Muscle layer of duodenum (tissue), 2 donors: Measurements from ENCODE around the gene GJB3.
"Not testable (repeated sequence)": the region's sequence is repeated elsewhere in the genome, so short reads cannot be mapped to it uniquely, and the experiment has no call there.

Experiments
- H3K27ac ChIP-seq: one replicate; pipeline ENCODE4 v1.7.0; 2013; ENCODE audit warnings: mild to moderate bottlenecking, low read length
- H3K27me3 ChIP-seq: one replicate; pipeline ENCODE4 v1.7.0; 2013; ENCODE audit warnings: low read depth, mild to moderate bottlenecking, control low read depth, low read length
- H3K36me3 ChIP-seq, 2 donors: one replicate each; pipeline ENCODE4 v1.7.0; 2013; ENCODE audit warnings: low read length in 2 of 2, control low read depth in 1 of 2, mild to moderate bottlenecking in 1 of 2; ENCODE audit not compliant: insufficient read depth in 2 of 2, control insufficient read depth in 1 of 2
- H3K4me1 ChIP-seq, 2 donors: one replicate each; pipeline ENCODE4 v1.7.0; 2013; ENCODE audit warnings: low read length in 2 of 2, mild to moderate bottlenecking in 2 of 2, control low read depth in 1 of 2, moderate library complexity in 1 of 2; ENCODE audit not compliant: insufficient read depth in 2 of 2, control insufficient read depth in 1 of 2
- H3K4me3 ChIP-seq, 2 donors: one replicate each; pipeline ENCODE4 v1.7.0; 2013; ENCODE audit warnings: low read length in 2 of 2, low read depth in 1 of 2, mild to moderate bottlenecking in 1 of 2
- H3K9me3 ChIP-seq, 2 donors: one replicate each; pipeline ENCODE4 v1.7.0; 2013; ENCODE audit warnings: low read length in 2 of 2, control low read depth in 1 of 2, mild to moderate bottlenecking in 1 of 2; ENCODE audit not compliant: control insufficient read depth in 1 of 2
- donor health status: healthy.

GJB3 gene

DNA sequence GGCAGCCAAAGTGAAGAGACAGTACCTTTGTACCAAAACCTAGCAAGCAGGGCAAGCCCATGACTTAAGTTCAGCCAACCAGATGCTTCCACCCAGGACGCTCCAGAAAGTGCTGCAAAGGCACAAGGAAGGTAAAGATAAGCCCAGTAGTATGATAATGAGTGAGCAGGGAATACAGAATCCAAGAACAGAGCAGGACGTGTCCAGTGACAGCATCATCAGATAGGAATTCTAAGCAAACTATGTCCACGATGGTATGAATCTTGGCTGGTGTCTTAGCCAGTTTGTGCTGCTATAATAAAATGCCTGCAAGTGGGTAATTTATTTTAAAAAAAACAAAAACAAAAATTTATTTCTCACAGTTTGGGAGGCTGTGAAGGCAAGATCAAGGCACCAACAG is 25.4 kb downstream of the GJB3 start:
- H3K27me3 ChIP-seq = no peaks in the 10 kb centered on the region
- no peak overlapping the region for H3K27ac ChIP-seq
- no peak overlapping the region for H3K4me3 ChIP-seq
- H3K4me1 ChIP-seq = no peaks in the 10 kb centered on the region
- peaks cover 0 to 5% of the 10 kb centered on the region in 2 donors for H3K36me3 ChIP-seq
- no peaks in the 10 kb centered on the region for H3K9me3 ChIP-seq

- Histone ChIP-seq H3K4me3 (no peak overlapping the region), H3K36me3 (peaks cover 0 to 5% of the 10 kb centered on the region in 2 donors)
These were observed 27.2 kb downstream of the GJB3 start for GRCh38 chr1:34808051-34808810.

GRCh38 chr1:34810781-34811180 is 29.8 kb downstream of the GJB3 start:
- not testable (repeated sequence) for H3K4me3 ChIP-seq, H3K27me3 ChIP-seq, H3K36me3 ChIP-seq, H3K4me1 ChIP-seq, H3K27ac ChIP-seq, H3K9me3 ChIP-seq

More at GRCh38 chr1:34808051-34808810, 27.2 kb downstream of the GJB3 start:
- H3K9me3 ChIP-seq = no peaks in the 10 kb centered on the region
- no peaks in the 10 kb centered on the region for H3K27me3 ChIP-seq
- no peaks in the 10 kb centered on the region for H3K4me1 ChIP-seq
- H3K27ac ChIP-seq = no peak overlapping the region

- H3K27ac ChIP-seq = no peak overlapping the region
- H3K9me3 ChIP-seq = no peaks in the 10 kb centered on the region
- H3K4me3 ChIP-seq = no peak overlapping the region
- H3K27me3 ChIP-seq = no peaks in the 10 kb centered on the region
- no peaks in the 10 kb centered on the region for H3K4me1 ChIP-seq
- peaks cover 0 to 3% of the 10 kb centered on the region in 2 donors for H3K36me3 ChIP-seq
These were observed 35.3 kb downstream of the GJB3 start for GRCh38 chr1:34816332-34816731.

DNA sequence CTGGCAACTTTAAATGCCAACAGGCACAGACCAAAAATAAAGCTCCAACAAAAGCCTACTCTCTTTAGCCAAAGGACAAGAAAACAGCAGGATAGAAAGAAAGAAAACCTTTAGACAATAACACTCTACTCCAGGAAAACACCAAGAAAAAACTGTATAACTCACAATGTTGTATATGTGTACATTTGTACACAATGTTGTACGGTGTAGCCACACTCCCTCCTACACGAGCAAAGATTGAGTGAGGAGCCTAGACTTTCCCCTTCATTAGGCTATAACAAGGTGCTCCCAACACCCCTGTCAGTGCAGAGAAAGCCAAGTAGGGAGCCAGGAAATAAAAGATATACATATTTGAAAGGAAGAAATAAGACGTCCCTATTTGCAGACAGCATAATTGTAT is 35.8 kb downstream of the GJB3 start:
- Histone ChIP-seq H3K36me3 (peaks cover 0 to 3% of the 10 kb centered on the region in 2 donors), H3K4me1 (no peaks in the 10 kb centered on the region), H3K9me3 (no peaks in the 10 kb centered on the region), H3K27ac (no peak overlapping the region), H3K4me3 (no peak overlapping the region), H3K27me3 (no peaks in the 10 kb centered on the region)

DNA sequence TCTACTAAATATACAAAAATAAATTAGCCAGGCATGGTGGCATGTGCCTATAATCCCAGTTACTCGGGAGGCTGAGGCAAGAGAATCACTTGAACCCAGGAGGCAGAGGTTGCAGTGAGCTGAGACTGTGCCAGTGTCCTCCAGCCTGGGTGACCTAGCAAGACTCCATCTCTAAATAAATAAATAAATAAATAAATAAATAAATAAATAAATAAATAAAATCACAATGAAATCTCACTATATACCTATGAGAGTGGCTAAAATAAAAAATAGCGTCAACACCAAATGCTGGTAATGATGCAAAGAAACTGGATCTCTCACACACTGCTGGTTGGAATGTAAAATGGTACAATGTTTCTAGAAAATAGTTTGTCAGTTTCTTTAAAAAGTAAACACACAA is 37.8 kb downstream of the GJB3 start:
- not testable (repeated sequence) for H3K27me3 ChIP-seq, H3K4me1 ChIP-seq, H3K9me3 ChIP-seq, H3K36me3 ChIP-seq, H3K27ac ChIP-seq, H3K4me3 ChIP-seq

- Histone ChIP-seq H3K36me3 (peaks cover 0 to 3% of the 10 kb centered on the region in 2 donors), H3K4me1 (no peaks in the 10 kb centered on the region), H3K27me3 (no peaks in the 10 kb centered on the region), H3K27ac (no peak overlapping the region), H3K4me3 (no peak overlapping the region), H3K9me3 (peaks cover 0 to 6% of the 10 kb centered on the region in 2 donors)
These were observed 41.2 kb downstream of the GJB3 start for GRCh38 chr1:34822202-34822601.

GRCh38 chr1:34824817-34825454 is 43.9 kb downstream of the GJB3 start:
- Histone ChIP-seq H3K4me3 (no peak overlapping the region), H3K27me3 (no peaks in the 10 kb centered on the region), H3K27ac (no peak overlapping the region), H3K9me3 (peaks cover 0 to 6% of the 10 kb centered on the region in 2 donors), H3K36me3 (peaks cover 0 to 3% of the 10 kb centered on the region in 2 donors), H3K4me1 (no peaks in the 10 kb centered on the region)

DNA sequence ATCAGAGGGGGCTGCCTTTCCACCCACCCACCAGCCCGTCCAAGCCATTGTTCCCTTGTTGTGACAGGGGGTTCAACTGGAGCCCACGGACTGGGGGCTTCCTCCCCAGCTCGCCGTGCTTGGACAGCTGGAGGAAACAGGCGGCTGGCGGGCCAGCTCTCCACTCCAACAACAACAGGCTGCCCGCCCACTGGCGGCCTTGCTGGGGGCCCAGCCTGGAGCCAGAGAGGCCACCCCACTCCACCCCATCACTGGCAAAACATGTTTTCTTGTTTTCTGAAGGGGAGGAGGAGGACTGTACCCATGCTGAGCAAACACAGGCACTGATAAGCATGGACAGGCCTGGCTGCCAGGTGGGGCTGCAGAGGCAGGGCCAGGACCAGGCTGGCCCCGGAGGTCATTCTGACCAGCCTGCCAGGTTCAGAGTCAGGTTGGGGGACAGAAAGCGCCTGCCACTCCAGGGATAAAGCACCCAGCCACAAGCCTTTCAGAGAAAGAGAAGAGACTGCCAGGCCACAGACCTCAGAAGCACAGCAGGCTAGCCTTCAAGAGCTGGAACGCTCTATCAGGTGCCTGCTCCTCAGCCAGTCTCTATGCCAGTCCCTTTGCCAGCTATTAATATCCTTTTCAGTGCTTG is 44.6 kb downstream of the GJB3 start:
- H3K27ac ChIP-seq = no peak overlapping the region
- no peaks in the 10 kb centered on the region for H3K27me3 ChIP-seq
- peaks cover 0 to 3% of the 10 kb centered on the region in 2 donors for H3K36me3 ChIP-seq
- H3K9me3 ChIP-seq = peaks cover 0 to 6% of the 10 kb centered on the region in 2 donors
- no peaks in the 10 kb centered on the region for H3K4me1 ChIP-seq
- H3K4me3 ChIP-seq = no peak overlapping the region

GRCh38 chr1:34827341-34827941 is 46.4 kb downstream of the GJB3 start:
- Histone ChIP-seq H3K4me3 (no peak overlapping the region), H3K36me3 (peaks cover 0 to 9% of the 10 kb centered on the region in 2 donors), H3K4me1 (no peaks in the 10 kb centered on the region), H3K27ac (no peak overlapping the region), H3K9me3 (peaks cover 0 to 6% of the 10 kb centered on the region in 2 donors), H3K27me3 (no peaks in the 10 kb centered on the region)

GRCh38 chr1:34828611-34829010 is 47.6 kb downstream of the GJB3 start:
- Histone ChIP-seq H3K4me1 (no peaks in the 10 kb centered on the region), H3K27ac (no peak overlapping the region), H3K27me3 (no peaks in the 10 kb centered on the region), H3K9me3 (peaks cover 0 to 4% of the 10 kb centered on the region in 2 donors), H3K36me3 (peaks cover 0 to 9% of the 10 kb centered on the region in 2 donors), H3K4me3 (no peak overlapping the region)
